Skeletal muscle cell (primary cell): Measurements from ENCODE around the gene OAS3.

Source experiments
- DNase-seq: peaks from one replicate; pipeline ENCODE4 v3.0.0-alpha.2; 2010; ENCODE audit warnings: low read depth
- H3K4me3 ChIP-seq: 2 replicates; pipeline ENCODE4 v1.5.1; 2011; ENCODE audit warnings: low read depth, mild to moderate bottlenecking, control low read depth, low read length, moderate library complexity

The OAS3 gene

DNA sequence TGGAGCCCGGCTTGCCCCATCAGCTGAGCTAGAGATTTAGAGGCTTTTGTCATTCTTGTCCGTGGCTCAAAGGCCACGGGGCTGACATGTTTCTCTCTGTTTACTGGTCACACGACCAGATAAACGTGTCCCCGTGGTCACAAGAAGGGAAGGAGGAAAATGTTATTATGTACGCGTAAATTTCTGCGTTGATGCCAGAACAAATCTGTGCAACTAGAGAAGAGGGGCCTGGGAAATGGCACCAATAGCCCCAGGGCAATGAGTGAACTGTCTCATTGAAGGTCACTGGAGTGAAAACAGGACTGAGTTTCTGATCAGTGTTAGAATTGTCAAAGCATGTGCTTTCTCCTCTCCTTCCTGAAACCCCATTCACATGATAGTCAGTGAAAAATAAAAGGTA is 65.4 kb downstream of the OAS3 start:
- no peak overlapping the region for H3K4me3 ChIP-seq
- DNase-seq, result no peak

DNA sequence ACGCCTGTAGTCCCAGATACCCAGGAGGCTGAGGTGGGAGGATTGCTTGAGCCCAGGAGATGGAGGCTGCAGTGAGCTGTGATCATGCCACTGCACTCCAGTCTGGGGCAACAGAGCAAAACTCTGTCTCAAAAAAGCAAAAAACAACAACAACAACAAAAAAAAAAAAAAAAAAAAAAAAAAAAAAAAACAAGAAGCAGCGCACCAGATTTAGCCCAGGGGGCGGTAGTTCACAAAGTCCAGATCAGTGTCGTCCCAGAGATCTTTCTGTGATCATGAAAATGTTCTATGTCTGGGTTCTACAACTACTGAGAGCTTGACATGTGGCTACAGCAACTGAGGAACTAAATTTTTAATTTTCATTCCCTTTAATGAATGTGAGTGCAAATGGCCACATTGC is 67.5 kb downstream of the OAS3 start:
- no peak for DNase-seq
- no peak overlapping the region for H3K4me3 ChIP-seq

DNA sequence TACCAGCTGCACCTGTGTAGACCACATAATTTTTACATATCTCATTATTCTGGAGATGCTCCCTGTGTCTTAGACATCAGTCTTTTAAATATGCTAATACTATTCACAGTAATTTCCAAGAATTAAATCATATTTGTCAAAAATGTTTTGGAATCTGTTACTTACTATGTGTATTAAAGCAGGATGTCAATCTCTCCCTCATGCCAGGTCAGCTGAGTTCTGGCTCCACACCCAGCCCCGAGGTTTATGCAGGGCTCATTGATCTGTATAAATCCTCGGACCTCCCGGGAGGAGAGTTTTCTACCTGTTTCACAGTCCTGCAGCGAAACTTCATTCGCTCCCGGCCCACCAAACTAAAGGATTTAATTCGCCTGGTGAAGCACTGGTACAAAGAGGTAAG is 67.9 kb downstream of the OAS3 start:
- H3K4me3 ChIP-seq, result no peak overlapping the region
- DNase-seq, result no peak

DNA sequence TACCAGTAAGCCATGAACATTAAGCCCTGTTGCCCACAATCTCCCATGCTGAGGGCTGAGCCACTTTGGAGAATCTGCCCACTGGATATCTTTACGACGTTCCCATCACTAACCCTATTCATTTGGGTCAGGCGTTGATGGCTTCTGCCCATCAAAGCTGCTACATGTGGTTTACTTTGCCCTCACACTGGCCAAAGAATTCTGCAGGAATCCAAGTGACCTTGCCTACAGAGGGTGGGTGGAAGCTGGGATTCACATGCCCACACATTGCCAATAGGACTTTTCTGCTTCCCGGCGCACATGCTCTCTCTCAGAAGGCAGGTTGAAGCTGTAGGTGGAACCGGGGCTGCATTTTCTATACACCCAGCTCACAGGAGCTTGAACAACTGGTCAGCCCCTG is 68.4 kb downstream of the OAS3 start:
- no peak overlapping the region for H3K4me3 ChIP-seq
- no peak for DNase-seq

DNA sequence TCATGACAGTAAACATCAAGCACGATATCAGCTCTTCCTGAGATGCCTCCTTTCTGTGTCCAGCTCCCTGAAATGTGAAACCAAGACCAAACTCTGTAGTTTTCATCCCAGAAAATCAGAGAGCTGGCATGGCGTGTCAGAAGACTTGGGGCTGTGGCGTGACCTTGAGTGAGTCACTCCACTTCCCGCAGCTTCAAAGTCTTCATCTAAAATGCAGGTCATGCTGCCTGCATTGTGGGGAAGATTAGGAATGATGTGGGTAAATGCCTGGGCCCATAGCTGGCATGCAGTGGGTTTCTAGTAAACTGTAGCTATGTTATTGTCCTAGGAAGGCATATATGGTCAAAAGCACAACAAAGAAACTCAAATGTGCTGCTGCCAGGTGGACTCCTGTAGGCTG is 68.9 kb downstream of the OAS3 start:
- H3K4me3 ChIP-seq, result no peak overlapping the region
- no peak for DNase-seq

DNA sequence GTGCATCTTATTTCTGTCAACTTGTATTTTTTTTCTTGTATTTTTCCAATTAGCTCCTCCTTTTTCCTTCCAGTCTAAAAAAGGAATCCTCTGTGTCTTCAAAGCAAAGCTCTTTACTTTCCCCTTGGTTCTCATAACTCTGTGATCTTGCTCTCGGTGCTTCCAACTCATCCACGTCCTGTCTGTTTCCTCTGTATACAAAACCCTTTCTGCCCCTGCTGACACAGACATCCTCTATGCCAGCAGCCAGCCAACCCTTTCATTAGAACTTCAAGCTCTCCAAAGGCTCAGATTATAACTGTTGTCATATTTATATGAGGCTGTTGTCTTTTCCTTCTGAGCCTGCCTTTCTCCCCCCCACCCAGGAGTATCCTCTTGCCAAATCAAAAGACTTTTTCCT is 72.4 kb downstream of the OAS3 start:
- DNase-seq, result no peak

DNA sequence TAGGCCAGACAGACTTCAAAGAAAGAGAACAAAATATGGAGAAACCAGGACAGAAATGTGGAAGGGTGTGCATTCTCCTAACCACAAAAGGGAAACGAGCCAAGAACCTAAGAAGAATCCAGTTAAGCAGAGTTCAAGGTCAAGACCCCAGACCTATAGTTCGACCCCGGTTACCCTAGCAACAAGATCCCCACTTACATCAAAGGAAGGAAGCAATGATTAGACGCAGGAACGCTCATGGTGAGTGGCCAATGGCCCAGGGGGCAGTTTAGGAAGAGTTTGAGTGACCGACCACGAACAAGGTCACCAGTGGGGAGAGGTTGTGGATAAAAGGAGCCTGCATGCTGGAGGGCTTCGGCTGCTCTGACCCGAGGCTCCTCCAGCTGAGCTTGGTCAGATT is 76.3 kb downstream of the OAS3 start:
- DNase-seq, result no peak
- no peak overlapping the region for H3K4me3 ChIP-seq

More for the DNA sequence above, 72.4 kb downstream of the OAS3 start:
- no peak overlapping the region for H3K4me3 ChIP-seq

DNA sequence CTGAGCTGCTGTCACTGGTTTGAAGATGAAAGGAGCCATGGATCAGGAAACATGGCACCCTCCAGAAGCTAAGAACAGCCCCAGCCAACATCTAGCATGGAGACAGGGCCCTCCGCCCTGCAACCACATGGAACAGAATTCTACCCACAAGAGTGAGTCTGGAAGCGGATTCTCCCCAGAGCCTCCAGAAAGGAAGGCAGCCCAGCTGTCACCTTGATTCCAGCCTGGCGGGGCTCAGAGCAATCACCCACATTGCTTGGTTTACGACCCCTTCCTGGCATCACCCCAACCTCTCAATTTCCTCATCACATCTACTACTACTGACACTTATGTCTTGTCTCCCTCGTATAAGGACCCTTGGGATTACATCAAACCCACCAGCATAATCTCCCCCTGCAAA is 78.5 kb downstream of the OAS3 start:
- H3K4me3 ChIP-seq, result no peak overlapping the region
- DNase-seq, result no peak

DNA sequence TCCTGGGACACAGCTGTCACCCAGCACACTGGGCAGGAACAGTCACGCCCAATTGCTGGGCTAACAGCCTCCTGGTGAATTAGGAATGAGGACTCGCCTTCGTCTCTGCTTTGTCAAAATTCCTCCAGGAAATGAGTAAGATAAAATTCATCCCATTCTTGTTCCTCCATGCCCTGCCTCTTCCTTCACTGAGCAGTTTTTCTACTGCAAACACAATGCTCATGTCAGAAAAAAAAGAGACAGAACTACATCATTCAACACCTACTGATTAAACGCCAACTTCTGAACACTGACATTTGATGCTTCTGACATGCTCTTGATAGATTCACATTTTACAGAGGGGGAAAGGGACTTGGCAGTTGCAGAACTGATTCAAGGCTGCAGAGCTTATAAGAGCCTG is 80.8 kb downstream of the OAS3 start:
- H3K4me3 ChIP-seq, result no peak overlapping the region
- DNase-seq, result no peak

DNA sequence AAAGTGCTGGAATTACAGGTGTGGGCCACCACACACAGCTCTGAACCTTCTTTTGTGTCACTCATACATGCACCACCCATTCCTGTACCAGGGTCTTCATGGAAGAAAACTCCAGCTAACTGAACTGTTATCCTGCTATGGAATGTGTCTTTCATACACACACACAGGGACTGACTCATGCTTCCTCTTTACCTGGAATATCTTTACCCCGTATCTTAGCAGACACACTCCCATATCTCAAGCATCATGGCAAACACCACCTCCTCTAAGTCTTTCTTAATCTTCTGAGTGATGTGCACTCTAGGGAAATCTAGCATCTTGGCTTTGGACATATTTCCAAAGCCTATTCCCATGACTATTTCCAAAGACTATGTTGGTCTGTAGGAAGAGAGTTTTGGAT is 83.2 kb downstream of the OAS3 start:
- DNase-seq, result no peak

More for the DNA sequence above, 83.2 kb downstream of the OAS3 start:
- no peak overlapping the region for H3K4me3 ChIP-seq
